SK-N-SH (cell line): ENCODE results near the gene ECI1. TPM values are rescaled to one million over a fixed set of nuclear protein-coding genes. Genes with fewer than 3 reads are reported as not detected.
A peak's percentile ranks its signal among the peaks of the same experiment; 100 is the strongest.

Experiments used
- CTCF ChIA-PET: fragments of 300-600, 350-600 bp; formaldehyde crosslinking; extraction: SDS; loops from one replicate; lab custom pipeline; 2021; lab: Yijun Ruan, JAX
- POLR2A ChIA-PET: fragments of 350-600 bp; sonication (Branson Sonifier 250); formaldehyde crosslinking; extraction: SDS; loops from one replicate; lab custom pipeline; 2020; ENCODE audit warnings: antibody characterized with exemption, inconsistent platforms; lab: Yijun Ruan, JAX
- DNase-seq: peaks from one replicate; pipeline ENCODE4 v3.0.0; 2012
- H2AFZ ChIP-seq: fragments of 200-600 bp; sonication (generic); 2 replicates; pipeline ENCODE4 v1.8.1; 2016; ENCODE audit warnings: antibody characterized with exemption, mild to moderate bottlenecking, low read depth
- H3F3A ChIP-seq: fragments of 200-600 bp; sonication (generic); replicated peaks from 2 replicates; pipeline ENCODE3; 2016; ENCODE audit warnings: antibody characterized with exemption, mild to moderate bottlenecking; ENCODE audit not compliant: insufficient read depth
- H3K27ac ChIP-seq, 2 experiments: fragments of 200-500 bp in 1 of 2; fragments of 200-600 bp in 1 of 2; sonication (Bioruptor generic) in 1 of 2; sonication (generic), shearing (Covaris generic) in 1 of 2; 2 replicates each; pipeline versions ENCODE4 v1.5.1 to v1.6.1; 2014 to 2016; ENCODE audit warnings: low read depth in 2 of 2, inconsistent platforms in 1 of 2, low read length in 1 of 2, mild to moderate bottlenecking in 1 of 2, mixed read lengths in 1 of 2
- H3K27me3 ChIP-seq: fragments of 200-600 bp; sonication (generic), shearing (Covaris generic); 2 replicates; pipeline ENCODE4 v1.6.1; 2016; ENCODE audit warnings: mixed run types; ENCODE audit not compliant: insufficient read depth
- H3K36me3 ChIP-seq, 2 experiments: fragments of 200-500 bp in 1 of 2; fragments of 200-600 bp in 1 of 2; sonication (Bioruptor generic) in 1 of 2; sonication (generic) in 1 of 2; replicated peaks in 1 of 2; 2 replicates each; pipeline versions ENCODE3 to v1.5.1; 2014 to 2016; ENCODE audit warnings: low read length in 1 of 2, mild to moderate bottlenecking in 1 of 2; ENCODE audit not compliant: insufficient read depth in 2 of 2, control insufficient read depth in 1 of 2
- H3K4me1 ChIP-seq, 2 experiments: fragments of 200-500 bp in 1 of 2; fragments of 200-600 bp in 1 of 2; sonication (Bioruptor generic) in 1 of 2; sonication (generic), shearing (Covaris generic) in 1 of 2; 2 replicates each; pipeline versions ENCODE4 v1.5.1 to v1.6.1; 2014 to 2016; ENCODE audit warnings: low read depth in 1 of 2, low read length in 1 of 2, mixed run types in 1 of 2; ENCODE audit not compliant: insufficient read depth in 2 of 2, control insufficient read depth in 1 of 2
- H3K4me2 ChIP-seq: fragments of 200-600 bp; sonication (generic), shearing (Covaris generic); 2 replicates; pipeline ENCODE4 v1.6.1; 2017; ENCODE audit warnings: mixed run types
- H3K4me3 ChIP-seq, 2 experiments: fragments of 200-500 bp in 1 of 2; fragments of 200-600 bp in 1 of 2; sonication (Bioruptor generic) in 1 of 2; sonication (generic), shearing (Covaris generic) in 1 of 2; 2 replicates each; pipeline versions ENCODE4 v1.5.1 to v1.8.1; 2014 to 2016; ENCODE audit warnings: low read depth in 2 of 2, inconsistent platforms in 1 of 2, low read length in 1 of 2, mild to moderate bottlenecking in 1 of 2, mixed read lengths in 1 of 2, moderate library complexity in 1 of 2
- H3K79me2 ChIP-seq: fragments of 200-600 bp; sonication (generic); 2 replicates; pipeline ENCODE4 v1.8.1; 2017; ENCODE audit warnings: mild to moderate bottlenecking; ENCODE audit not compliant: insufficient read depth
- H3K9ac ChIP-seq: fragments of 200-600 bp; sonication (generic); 2 replicates; pipeline ENCODE4 v1.6.1; 2017; ENCODE audit warnings: mixed run types
- H3K9me2 ChIP-seq: fragments of 200-600 bp; sonication (generic); 2 replicates; pipeline ENCODE4 v1.6.1; 2017; ENCODE audit warnings: mixed run types
- H3K9me3 ChIP-seq: fragments of 200-600 bp; sonication (generic); 2 replicates; pipeline ENCODE4 v1.6.1; 2017; ENCODE audit warnings: mixed run types, mild to moderate bottlenecking, moderate library complexity
- H4K20me1 ChIP-seq: fragments of 200-600 bp; sonication (generic); 2 replicates; pipeline ENCODE4 v1.6.1; 2017; ENCODE audit warnings: mild to moderate bottlenecking, mixed run types; ENCODE audit not compliant: insufficient read depth
- CTCF ChIP-seq: fragments of 200-600 bp; sonication (generic); IDR thresholded peaks from 2 replicates; pipeline ENCODE4 v1.6.1; 2017; ENCODE audit warnings: antibody characterized with exemption, mild to moderate bottlenecking, moderate library complexity
- EZH2phosphoT487 ChIP-seq: fragments of 200-600 bp; sonication (generic); IDR thresholded peaks from 2 replicates; pipeline ENCODE4 v1.6.1; 2017; ENCODE audit warnings: low read depth, mixed run types, mild to moderate bottlenecking, antibody characterized with exemption, moderate library complexity, borderline replicate concordance
- GABPA ChIP-seq: IDR thresholded peaks from 2 replicates; pipeline ENCODE4 v1.4.0; 2012; ENCODE audit warnings: low read depth, mild to moderate bottlenecking
- POLR2AphosphoS5 ChIP-seq: IDR thresholded peaks from 2 replicates; pipeline ENCODE4 v1.6.1; 2012; ENCODE audit warnings: low read depth, low read length
- RXRA ChIP-seq: IDR thresholded peaks from 2 replicates; pipeline ENCODE4 v1.4.0; 2012; ENCODE audit warnings: low read depth, mild to moderate bottlenecking, borderline replicate concordance
- USF2 ChIP-seq: fragments of 150-350 bp; IDR thresholded peaks from 2 replicates; pipeline ENCODE4 v1.6.1; 2017; ENCODE audit warnings: antibody characterized with exemption, low read length, low read depth, borderline replicate concordance
- WGBS: methylation state at CpG from one replicate; pipeline ENCODE4 v1.1.6; 2017; ENCODE audit warnings: low lambda C conversion rate; 5-methylcytosine and 5-hydroxymethylcytosine counted together
- polyA plus RNA-seq, 3 experiments: library from polyadenylated mRNA; depleted of rRNA; stranded (reverse); fragments of >200 nt; gene quantifications; 2 replicates each; pipeline ENCODE4 v1.2.3, GENCODE V29; 2012

The ECI1 gene
- polyA plus RNA-seq, 1 of the 3 experiments (the other 2 are of a cell fraction), result 61.8 TPM

- Histone ChIP-seq H3K9ac (no peak overlapping the region), H3K79me2 (no peaks in the 10 kb centered on the region), H4K20me1 (no peaks in the 10 kb centered on the region), H3K4me1 (peaks cover 0 to 3% of the 10 kb centered on the region in 2 experiments; a peak in 1 of 4 replicates), H3K27me3 (no peaks in the 10 kb centered on the region), H3F3A (no peaks in the 10 kb centered on the region), H3K9me3 (no peaks in the 10 kb centered on the region), H3K36me3 (peaks cover 0 to 62% of the 10 kb centered on the region in 2 experiments), H2AFZ (no peak overlapping the region), H3K4me3 (no peak overlapping the region), H3K27ac (no peak overlapping the region), H3K9me2 (no peaks in the 10 kb centered on the region), H3K4me2 (no peak overlapping the region)
- ChIA-PET POLR2A (no interaction called here), CTCF (no interaction called here)
- DNase-seq, result no peak
- 98% methylated on average over 35 of the region's 51 CpGs for WGBS
- TF ChIP-seq RXRA, result no peak
- TF ChIP-seq CTCF, result 0 out of 2 replicates have a peak, but pooled peaks have one; percentile 15
Observed at GRCh38 chr16:2233872-2234812, 17.2 kb downstream of the ECI1 start.

- Histone ChIP-seq H3F3A (no peaks in the 10 kb centered on the region), H3K79me2 (peaks cover 3% of the 10 kb centered on the region; the same call in 1 of the 2 replicates), H2AFZ (no peak overlapping the region), H4K20me1 (peaks cover 6% of the 10 kb centered on the region; the same call in 1 of the 2 replicates), H3K9me3 (no peaks in the 10 kb centered on the region), H3K4me3 (no peak overlapping the region), H3K9ac (no peak overlapping the region), H3K27ac (no peak overlapping the region), H3K4me1 (peaks cover 0 to 3% of the 10 kb centered on the region in 2 experiments; a peak in 1 of 4 replicates), H3K9me2 (no peaks in the 10 kb centered on the region), H3K27me3 (no peaks in the 10 kb centered on the region), H3K4me2 (no peak overlapping the region), H3K36me3 (peaks cover 0 to 70% of the 10 kb centered on the region in 2 experiments)
- ChIA-PET POLR2A (no interaction called here), CTCF (interaction anchor here (0.9 kb wide), 1 partner anchor 38 kb away, joined by 4 read pairs; no protein-coding TSS in a partner anchor)
- TF ChIP-seq USF2 (no peak), GABPA (no peak), POLR2AphosphoS5 (no peak), EZH2phosphoT487 (no peak)
- 94% methylated on average over 14 of the region's 28 CpGs for WGBS
- no peak for DNase-seq
Observed at GRCh38 chr16:2233046-2233775, 18.2 kb downstream of the ECI1 start.
